ENCODE measurements around the gene PDZD4. TPM values are rescaled to one million over a fixed set of nuclear protein-coding genes. Genes with fewer than 3 reads are reported as not detected.

PDZD4 gene
- polyA plus RNA-seq, 1 of the 3 experiments (the other 2 are of a cell fraction), result 1.9 TPM

DNA sequence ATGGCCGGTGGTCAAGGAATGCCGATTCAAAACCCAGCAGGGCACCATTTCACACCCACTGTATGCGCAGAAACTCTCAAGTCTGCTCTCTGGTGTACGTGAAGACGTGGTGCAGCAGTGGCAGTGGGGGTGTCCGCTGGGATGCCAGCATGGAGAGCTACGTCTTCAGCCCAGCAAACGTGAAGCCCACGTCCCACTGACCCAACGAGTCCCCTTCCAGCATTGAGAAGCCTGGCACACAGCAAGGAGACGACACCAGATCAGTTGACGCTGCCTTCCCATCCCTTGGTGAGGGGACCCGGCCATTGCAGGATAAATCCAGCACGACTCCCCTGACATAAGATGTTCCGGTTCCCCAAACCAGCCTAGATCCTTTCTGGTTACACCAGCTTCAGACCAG is 68.5 kb downstream of the PDZD4 start:
- no peaks in the 10 kb centered on the region for H3K9me2 ChIP-seq
- H3K9ac ChIP-seq, result no peak overlapping the region
- H3K36me3 ChIP-seq (replicated peaks in 1 of 2; ENCODE audit: control insufficient read depth in 1 of 2, insufficient read depth in 2 of 2, low read length in 1 of 2), result no peaks in the 10 kb centered on the region
- no peaks in the 10 kb centered on the region for H3K27me3 ChIP-seq (ENCODE audit: insufficient read depth)
- TF ChIP-seq RFX5 (IDR thresholded peaks at IDR 0.05; ENCODE audit: low read length) (no peak), TEAD4 (IDR thresholded peaks at IDR 0.05; ENCODE audit: borderline replicate concordance, insufficient read depth) (no peak), RAD21 (IDR thresholded peaks at IDR 0.05; ENCODE audit: low read length) (no peak), NRF1 (IDR thresholded peaks at IDR 0.05; ENCODE audit: low read depth, low read length) (no peak), EZH2phosphoT487 (IDR thresholded peaks at IDR 0.05; ENCODE audit: borderline replicate concordance, low read depth) (no peak), GABPA (IDR thresholded peaks at IDR 0.05; ENCODE audit: low read depth) (no peak), POLR2AphosphoS5 (IDR thresholded peaks at IDR 0.05; ENCODE audit: low read depth, low read length) (no peak), EP300 (IDR thresholded peaks at IDR 0.05; ENCODE audit: borderline replicate concordance in 1 of 2, low read depth in 1 of 2, low read length in 1 of 2) (no peak), FOSL2 (IDR thresholded peaks at IDR 0.05; ENCODE audit: borderline replicate concordance, low read depth) (no peak), RXRA (IDR thresholded peaks at IDR 0.05; ENCODE audit: borderline replicate concordance, low read depth) (no peak), MEF2A (IDR thresholded peaks at IDR 0.05; ENCODE audit: borderline replicate concordance, low read depth) (no peak), ELF1 (IDR thresholded peaks at IDR 0.05) (no peak)
- TF ChIP-seq, protein P1, sequence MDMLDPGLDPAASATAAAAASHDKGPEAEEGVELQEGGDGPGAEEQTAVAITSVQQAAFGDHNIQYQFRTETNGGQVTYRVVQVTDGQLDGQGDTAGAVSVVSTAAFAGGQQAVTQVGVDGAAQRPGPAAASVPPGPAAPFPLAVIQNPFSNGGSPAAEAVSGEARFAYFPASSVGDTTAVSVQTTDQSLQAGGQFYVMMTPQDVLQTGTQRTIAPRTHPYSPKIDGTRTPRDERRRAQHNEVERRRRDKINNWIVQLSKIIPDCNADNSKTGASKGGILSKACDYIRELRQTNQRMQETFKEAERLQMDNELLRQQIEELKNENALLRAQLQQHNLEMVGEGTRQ (IDR thresholded peaks at IDR 0.05; ENCODE audit: borderline replicate concordance, low read depth, low read length), result no peak
- TF ChIP-seq, protein P2, sequence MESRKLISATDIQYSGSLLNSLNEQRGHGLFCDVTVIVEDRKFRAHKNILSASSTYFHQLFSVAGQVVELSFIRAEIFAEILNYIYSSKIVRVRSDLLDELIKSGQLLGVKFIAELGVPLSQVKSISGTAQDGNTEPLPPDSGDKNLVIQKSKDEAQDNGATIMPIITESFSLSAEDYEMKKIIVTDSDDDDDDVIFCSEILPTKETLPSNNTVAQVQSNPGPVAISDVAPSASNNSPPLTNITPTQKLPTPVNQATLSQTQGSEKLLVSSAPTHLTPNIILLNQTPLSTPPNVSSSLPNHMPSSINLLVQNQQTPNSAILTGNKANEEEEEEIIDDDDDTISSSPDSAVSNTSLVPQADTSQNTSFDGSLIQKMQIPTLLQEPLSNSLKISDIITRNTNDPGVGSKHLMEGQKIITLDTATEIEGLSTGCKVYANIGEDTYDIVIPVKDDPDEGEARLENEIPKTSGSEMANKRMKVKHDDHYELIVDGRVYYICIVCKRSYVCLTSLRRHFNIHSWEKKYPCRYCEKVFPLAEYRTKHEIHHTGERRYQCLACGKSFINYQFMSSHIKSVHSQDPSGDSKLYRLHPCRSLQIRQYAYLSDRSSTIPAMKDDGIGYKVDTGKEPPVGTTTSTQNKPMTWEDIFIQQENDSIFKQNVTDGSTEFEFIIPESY (IDR thresholded peaks at IDR 0.05; ENCODE audit: borderline replicate concordance, low read depth), result no peak
- no peaks in the 10 kb centered on the region for H3K9me3 ChIP-seq
- no peak for DNase-seq
- no peak overlapping the region for H3K27ac ChIP-seq (ENCODE audit: low read depth in 2 of 2, low read length in 1 of 2)
- no peak overlapping the region for H2AFZ ChIP-seq (ENCODE audit: low read depth)
- no peaks in the 10 kb centered on the region for H3F3A ChIP-seq (replicated peaks; ENCODE audit: insufficient read depth)
- peaks cover 2 to 27% of the 10 kb centered on the region in 2 experiments; a peak in 1 of 4 replicates for H3K4me1 ChIP-seq (ENCODE audit: control insufficient read depth in 1 of 2, insufficient read depth in 2 of 2, low read depth in 1 of 2, low read length in 1 of 2)
- peaks cover 6% of the 10 kb centered on the region; the same call in 1 of the 2 replicates for H4K20me1 ChIP-seq (ENCODE audit: insufficient read depth)
- H3K79me2 ChIP-seq (ENCODE audit: insufficient read depth), result peaks cover 6% of the 10 kb centered on the region; the same call in 1 of the 2 replicates
- POLR2A ChIA-PET, result no interaction called here
- H3K4me3 ChIP-seq (ENCODE audit: low read depth in 2 of 2, low read length in 1 of 2), result no peak overlapping the region
- 59% methylated on average over 15 of the region's 15 CpGs for WGBS (ENCODE audit: low lambda C conversion rate)
- H3K4me2 ChIP-seq, result no peak overlapping the region
- CTCF ChIA-PET, result interaction anchor here (1.4 to 10.2 kb wide), 2 partner anchors 20 to 187 kb away, joined by 4 to 134 read pairs; partner anchors contain the start of gene RENBP

DNA sequence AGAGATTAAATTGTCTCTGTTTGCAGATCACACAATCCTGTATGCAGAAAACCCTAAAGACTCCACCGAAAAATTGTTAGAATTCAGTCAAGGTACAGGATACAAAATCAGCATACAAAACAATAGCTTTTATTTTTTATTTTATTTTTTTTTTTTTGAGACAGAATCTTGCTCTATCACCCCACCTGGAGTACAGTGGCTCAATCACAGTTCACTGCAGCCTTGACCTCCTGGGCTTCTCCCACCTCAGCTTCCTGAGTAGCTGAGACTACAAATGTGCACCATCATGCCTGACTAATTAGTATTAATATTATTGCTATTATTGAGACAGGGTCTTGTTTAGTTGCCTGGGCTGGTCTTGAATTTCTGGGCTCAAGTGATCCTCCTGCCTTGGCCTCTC is 75.2 kb downstream of the PDZD4 start:
- Histone ChIP-seq H3K4me2 (no peak overlapping the region), H3K4me1 (ENCODE audit: control insufficient read depth in 1 of 2, insufficient read depth in 2 of 2, low read depth in 1 of 2, low read length in 1 of 2) (no peaks in the 10 kb centered on the region), H3K9me2 (no peaks in the 10 kb centered on the region), H3K4me3 (ENCODE audit: low read depth in 2 of 2, low read length in 1 of 2) (no peak overlapping the region), H2AFZ (ENCODE audit: low read depth) (no peak overlapping the region), H3K79me2 (ENCODE audit: insufficient read depth) (no peaks in the 10 kb centered on the region), H3K27ac (ENCODE audit: low read depth in 2 of 2, low read length in 1 of 2) (no peak overlapping the region), H3K9me3 (0 out of 2 replicates have a peak, but pooled peaks cover 6% of the 10 kb centered on the region), H3K27me3 (ENCODE audit: insufficient read depth) (peaks cover 4% of the 10 kb centered on the region; the same call in 1 of the 2 replicates), H3K36me3 (replicated peaks in 1 of 2; ENCODE audit: control insufficient read depth in 1 of 2, insufficient read depth in 2 of 2, low read length in 1 of 2) (peaks cover 0 to 7% of the 10 kb centered on the region in 2 experiments), H4K20me1 (ENCODE audit: insufficient read depth) (no peaks in the 10 kb centered on the region), H3K9ac (no peak overlapping the region), H3F3A (replicated peaks; ENCODE audit: insufficient read depth) (no peaks in the 10 kb centered on the region)
- 33% methylated on average over 1 of the region's 1 CpG for WGBS (ENCODE audit: low lambda C conversion rate)
- TF ChIP-seq, protein P3, sequence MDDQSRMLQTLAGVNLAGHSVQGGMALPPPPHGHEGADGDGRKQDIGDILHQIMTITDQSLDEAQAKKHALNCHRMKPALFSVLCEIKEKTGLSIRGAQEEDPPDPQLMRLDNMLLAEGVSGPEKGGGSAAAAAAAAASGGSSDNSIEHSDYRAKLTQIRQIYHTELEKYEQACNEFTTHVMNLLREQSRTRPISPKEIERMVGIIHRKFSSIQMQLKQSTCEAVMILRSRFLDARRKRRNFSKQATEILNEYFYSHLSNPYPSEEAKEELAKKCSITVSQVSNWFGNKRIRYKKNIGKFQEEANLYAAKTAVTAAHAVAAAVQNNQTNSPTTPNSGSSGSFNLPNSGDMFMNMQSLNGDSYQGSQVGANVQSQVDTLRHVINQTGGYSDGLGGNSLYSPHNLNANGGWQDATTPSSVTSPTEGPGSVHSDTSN (IDR thresholded peaks at IDR 0.05), result no peak
- TF ChIP-seq RFX5 (IDR thresholded peaks at IDR 0.05; ENCODE audit: low read length) (no peak), FOXJ3 (CRISPR knock-in tag; IDR thresholded peaks at IDR 0.05) (no peak), ELF1 (IDR thresholded peaks at IDR 0.05) (no peak)
- CTCF ChIA-PET, result interaction anchor here (0.6 to 3.4 kb wide), 5 partner anchors 9 to 673 kb away, joined by 3 to 21 read pairs (median 6); partner anchors contain the start of gene PLXNB3
- POLR2A ChIA-PET, result interaction anchor here (0.7 kb wide), 2 partner anchors 10 to 56 kb away, joined by 3 read pairs; no protein-coding TSS in a partner anchor
- no peak for DNase-seq
